ENCODE data around the gene PADI1.

DNA sequence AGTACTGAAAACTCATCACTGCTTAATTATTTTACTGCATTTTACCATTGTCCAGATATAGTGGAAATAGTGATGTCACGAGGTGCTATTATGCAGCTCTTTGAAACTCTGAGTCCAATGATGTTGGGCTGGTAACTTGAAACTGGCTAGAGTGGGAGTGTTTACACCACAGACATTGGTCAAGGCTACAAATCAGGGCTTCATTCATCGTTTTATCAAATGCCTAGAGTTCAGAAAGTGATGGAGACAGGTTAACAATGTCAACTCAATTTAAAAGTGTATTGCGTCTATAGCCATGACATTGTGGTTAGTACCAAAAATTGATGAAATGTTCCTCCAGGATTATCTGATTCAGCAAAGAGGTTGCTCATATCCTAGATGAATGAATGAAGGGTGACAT is 12.7 kb downstream of the PADI1 start:
- TF ChIP-seq, protein P1, sequence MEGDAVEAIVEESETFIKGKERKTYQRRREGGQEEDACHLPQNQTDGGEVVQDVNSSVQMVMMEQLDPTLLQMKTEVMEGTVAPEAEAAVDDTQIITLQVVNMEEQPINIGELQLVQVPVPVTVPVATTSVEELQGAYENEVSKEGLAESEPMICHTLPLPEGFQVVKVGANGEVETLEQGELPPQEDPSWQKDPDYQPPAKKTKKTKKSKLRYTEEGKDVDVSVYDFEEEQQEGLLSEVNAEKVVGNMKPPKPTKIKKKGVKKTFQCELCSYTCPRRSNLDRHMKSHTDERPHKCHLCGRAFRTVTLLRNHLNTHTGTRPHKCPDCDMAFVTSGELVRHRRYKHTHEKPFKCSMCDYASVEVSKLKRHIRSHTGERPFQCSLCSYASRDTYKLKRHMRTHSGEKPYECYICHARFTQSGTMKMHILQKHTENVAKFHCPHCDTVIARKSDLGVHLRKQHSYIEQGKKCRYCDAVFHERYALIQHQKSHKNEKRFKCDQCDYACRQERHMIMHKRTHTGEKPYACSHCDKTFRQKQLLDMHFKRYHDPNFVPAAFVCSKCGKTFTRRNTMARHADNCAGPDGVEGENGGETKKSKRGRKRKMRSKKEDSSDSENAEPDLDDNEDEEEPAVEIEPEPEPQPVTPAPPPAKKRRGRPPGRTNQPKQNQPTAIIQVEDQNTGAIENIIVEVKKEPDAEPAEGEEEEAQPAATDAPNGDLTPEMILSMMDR (IDR thresholded peaks at IDR 0.05): no peak
- TF ChIP-seq POLR2AphosphoS5 (IDR thresholded peaks at IDR 0.05) (no peak), POLR2A (IDR thresholded peaks at IDR 0.05) (no peak)
